ENCODE data around the gene PRUNE2.

The PRUNE2 gene

DNA sequence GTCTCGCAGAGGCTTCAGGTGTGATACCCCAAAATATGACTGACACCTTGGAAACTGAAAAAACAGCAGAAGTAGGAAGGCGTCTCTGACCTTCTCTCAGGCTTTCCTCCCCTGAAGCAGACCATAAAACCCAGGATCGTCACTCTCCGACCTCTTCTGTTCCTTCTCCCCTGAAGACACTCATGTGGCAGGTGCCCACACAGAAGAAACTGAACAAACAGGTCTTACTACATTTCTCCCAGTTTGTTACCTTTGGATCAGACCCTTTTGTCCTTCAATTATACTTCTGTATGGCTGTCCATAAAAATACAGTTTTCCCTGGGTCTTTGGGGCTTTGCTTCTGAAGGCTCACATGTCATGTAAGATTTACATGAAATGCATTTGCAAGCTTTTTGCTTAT is 10.3 kb upstream of the PRUNE2 start:
- no peak overlapping the region for H3K27ac ChIP-seq (replicated peaks)
- peaks cover 8% of the 10 kb centered on the region for H3K27me3 ChIP-seq (ENCODE audit: insufficient read depth, poor library complexity, severe bottlenecking)
- TF ChIP-seq SPI1 (IDR thresholded peaks at IDR 0.05; ENCODE audit: borderline replicate concordance, low read depth) (no peak), POLR2AphosphoS5 (IDR thresholded peaks at IDR 0.05; ENCODE audit: low read depth) (no peak), GABPA (IDR thresholded peaks at IDR 0.05; ENCODE audit: low read depth) (no peak)
- TF ChIP-seq, protein P1, sequence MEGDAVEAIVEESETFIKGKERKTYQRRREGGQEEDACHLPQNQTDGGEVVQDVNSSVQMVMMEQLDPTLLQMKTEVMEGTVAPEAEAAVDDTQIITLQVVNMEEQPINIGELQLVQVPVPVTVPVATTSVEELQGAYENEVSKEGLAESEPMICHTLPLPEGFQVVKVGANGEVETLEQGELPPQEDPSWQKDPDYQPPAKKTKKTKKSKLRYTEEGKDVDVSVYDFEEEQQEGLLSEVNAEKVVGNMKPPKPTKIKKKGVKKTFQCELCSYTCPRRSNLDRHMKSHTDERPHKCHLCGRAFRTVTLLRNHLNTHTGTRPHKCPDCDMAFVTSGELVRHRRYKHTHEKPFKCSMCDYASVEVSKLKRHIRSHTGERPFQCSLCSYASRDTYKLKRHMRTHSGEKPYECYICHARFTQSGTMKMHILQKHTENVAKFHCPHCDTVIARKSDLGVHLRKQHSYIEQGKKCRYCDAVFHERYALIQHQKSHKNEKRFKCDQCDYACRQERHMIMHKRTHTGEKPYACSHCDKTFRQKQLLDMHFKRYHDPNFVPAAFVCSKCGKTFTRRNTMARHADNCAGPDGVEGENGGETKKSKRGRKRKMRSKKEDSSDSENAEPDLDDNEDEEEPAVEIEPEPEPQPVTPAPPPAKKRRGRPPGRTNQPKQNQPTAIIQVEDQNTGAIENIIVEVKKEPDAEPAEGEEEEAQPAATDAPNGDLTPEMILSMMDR (IDR thresholded peaks at IDR 0.05; ENCODE audit: insufficient read depth, low read length), result no peak
- TF ChIP-seq, protein P2, sequence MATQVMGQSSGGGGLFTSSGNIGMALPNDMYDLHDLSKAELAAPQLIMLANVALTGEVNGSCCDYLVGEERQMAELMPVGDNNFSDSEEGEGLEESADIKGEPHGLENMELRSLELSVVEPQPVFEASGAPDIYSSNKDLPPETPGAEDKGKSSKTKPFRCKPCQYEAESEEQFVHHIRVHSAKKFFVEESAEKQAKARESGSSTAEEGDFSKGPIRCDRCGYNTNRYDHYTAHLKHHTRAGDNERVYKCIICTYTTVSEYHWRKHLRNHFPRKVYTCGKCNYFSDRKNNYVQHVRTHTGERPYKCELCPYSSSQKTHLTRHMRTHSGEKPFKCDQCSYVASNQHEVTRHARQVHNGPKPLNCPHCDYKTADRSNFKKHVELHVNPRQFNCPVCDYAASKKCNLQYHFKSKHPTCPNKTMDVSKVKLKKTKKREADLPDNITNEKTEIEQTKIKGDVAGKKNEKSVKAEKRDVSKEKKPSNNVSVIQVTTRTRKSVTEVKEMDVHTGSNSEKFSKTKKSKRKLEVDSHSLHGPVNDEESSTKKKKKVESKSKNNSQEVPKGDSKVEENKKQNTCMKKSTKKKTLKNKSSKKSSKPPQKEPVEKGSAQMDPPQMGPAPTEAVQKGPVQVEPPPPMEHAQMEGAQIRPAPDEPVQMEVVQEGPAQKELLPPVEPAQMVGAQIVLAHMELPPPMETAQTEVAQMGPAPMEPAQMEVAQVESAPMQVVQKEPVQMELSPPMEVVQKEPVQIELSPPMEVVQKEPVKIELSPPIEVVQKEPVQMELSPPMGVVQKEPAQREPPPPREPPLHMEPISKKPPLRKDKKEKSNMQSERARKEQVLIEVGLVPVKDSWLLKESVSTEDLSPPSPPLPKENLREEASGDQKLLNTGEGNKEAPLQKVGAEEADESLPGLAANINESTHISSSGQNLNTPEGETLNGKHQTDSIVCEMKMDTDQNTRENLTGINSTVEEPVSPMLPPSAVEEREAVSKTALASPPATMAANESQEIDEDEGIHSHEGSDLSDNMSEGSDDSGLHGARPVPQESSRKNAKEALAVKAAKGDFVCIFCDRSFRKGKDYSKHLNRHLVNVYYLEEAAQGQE (IDR thresholded peaks at IDR 0.05; ENCODE audit: insufficient replicate concordance, low read depth), result no peak
- no peak for DNase-seq (ENCODE audit: low read depth in 1 of 2, low spot score in 1 of 2)
- no peak overlapping the region for H3K4me3 ChIP-seq (replicated peaks; ENCODE audit: insufficient read depth, low read length)

DNA sequence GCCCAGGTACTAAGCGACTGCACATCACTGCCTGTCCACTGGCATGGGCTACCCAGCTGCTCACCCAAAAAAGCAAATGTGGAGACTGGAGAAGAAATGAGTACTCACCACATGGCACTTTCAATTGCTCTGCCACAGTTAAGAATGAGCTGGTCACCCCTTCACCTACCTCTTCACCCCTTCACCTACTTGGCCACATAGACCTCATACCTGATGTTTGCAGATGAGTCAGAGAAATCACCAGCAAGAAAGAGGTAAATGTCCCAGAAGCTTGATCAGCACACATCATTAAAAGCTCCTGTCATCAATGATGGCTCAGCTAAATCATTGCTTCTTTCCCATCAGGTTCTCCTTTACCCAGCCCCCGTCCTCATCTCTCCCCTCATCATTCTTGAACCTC is 7.6 kb upstream of the PRUNE2 start:
- no peak overlapping the region for H3K27ac ChIP-seq (replicated peaks)

DNA sequence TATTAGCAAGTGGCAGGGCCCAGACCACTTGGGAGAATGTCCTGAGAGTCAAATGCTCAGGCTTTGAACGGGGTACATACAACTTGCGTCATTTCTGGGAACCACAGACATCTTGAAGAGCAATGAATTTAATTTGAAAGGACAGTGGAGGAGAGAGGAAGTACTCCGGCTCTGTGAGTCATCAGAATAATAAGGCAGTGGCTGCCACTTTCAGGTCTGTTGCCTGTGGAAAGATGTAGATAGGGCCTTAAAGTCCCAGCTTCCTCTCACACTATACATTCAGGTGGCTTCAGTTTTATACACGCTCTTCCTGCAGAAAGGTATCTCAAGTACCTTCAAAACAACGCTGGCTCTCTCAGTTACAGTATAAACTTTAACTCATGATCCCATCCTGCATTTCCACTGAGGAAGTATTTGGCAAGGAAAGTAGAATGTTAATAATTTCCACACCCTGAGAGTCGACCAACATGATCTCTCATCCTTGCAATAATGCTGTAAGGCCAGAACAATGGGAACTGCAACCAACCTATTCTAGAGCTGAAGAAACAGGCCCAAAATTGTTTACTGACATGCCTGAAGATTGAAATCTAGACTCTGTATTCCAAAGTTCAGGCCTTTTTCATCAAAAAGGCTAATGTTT is 6.8 kb upstream of the PRUNE2 start:
- peak; percentile 12 to 18 for DNase-seq (ENCODE audit: low read depth in 1 of 2, low spot score in 1 of 2)
- peaks cover 6% of the 10 kb centered on the region for H3K27me3 ChIP-seq (ENCODE audit: insufficient read depth, poor library complexity, severe bottlenecking)
- H3K4me3 ChIP-seq (replicated peaks; ENCODE audit: insufficient read depth, low read length), result no peak overlapping the region
- no peak overlapping the region for H3K27ac ChIP-seq (replicated peaks)
- no peak for TF ChIP-seq POLR2AphosphoS5 (IDR thresholded peaks at IDR 0.05; ENCODE audit: low read depth)
- peak; percentile 69; the same call in 1 of the 2 replicates for TF ChIP-seq SPI1 (IDR thresholded peaks at IDR 0.05; ENCODE audit: borderline replicate concordance, low read depth)

More for the DNA sequence above, 7.6 kb upstream of the PRUNE2 start:
- TF ChIP-seq SPI1 (IDR thresholded peaks at IDR 0.05; ENCODE audit: borderline replicate concordance, low read depth) (no peak), POLR2AphosphoS5 (IDR thresholded peaks at IDR 0.05; ENCODE audit: low read depth) (no peak), GABPA (IDR thresholded peaks at IDR 0.05; ENCODE audit: low read depth) (no peak)
- TF ChIP-seq, protein P2 (IDR thresholded peaks at IDR 0.05; ENCODE audit: insufficient replicate concordance, low read depth), result no peak
- TF ChIP-seq, protein P1 (IDR thresholded peaks at IDR 0.05; ENCODE audit: insufficient read depth, low read length), result no peak
- Histone ChIP-seq H3K4me3 (replicated peaks; ENCODE audit: insufficient read depth, low read length) (no peak overlapping the region), H3K27me3 (ENCODE audit: insufficient read depth, poor library complexity, severe bottlenecking) (peaks cover 8% of the 10 kb centered on the region)
- DNase-seq (ENCODE audit: low read depth in 1 of 2, low spot score in 1 of 2), result no peak

DNA sequence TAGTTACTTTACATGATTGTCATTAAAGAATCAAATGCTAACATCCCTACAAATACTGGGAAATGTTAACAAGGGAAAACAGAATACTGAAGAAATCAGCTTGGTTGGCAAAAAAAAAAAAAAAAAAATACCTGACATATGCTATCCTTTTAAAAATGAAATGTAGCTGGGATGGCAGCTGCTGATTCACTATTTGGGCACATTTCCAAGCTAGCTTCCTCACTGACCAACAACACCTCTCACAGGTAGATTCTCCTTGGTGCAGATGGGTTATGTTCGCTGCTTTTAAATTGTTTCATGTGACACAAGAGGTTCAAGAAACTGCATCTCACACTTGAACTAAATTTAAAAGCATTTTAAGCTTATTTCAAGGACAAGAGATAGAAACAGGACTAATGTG is 6.1 kb upstream of the PRUNE2 start:
- TF ChIP-seq, protein P1 (IDR thresholded peaks at IDR 0.05; ENCODE audit: insufficient read depth, low read length), result no peak
- no peak for TF ChIP-seq POLR2AphosphoS5 (IDR thresholded peaks at IDR 0.05; ENCODE audit: low read depth)
- no peak for TF ChIP-seq SPI1 (IDR thresholded peaks at IDR 0.05; ENCODE audit: borderline replicate concordance, low read depth)
- no peak for TF ChIP-seq GABPA (IDR thresholded peaks at IDR 0.05; ENCODE audit: low read depth)
- TF ChIP-seq, protein P2 (IDR thresholded peaks at IDR 0.05; ENCODE audit: insufficient replicate concordance, low read depth), result no peak
- DNase-seq (ENCODE audit: low read depth in 1 of 2, low spot score in 1 of 2), result no peak
- peaks cover 12% of the 10 kb centered on the region for H3K27me3 ChIP-seq (ENCODE audit: insufficient read depth, poor library complexity, severe bottlenecking)
- H3K27ac ChIP-seq (replicated peaks), result no peak overlapping the region
- H3K4me3 ChIP-seq (replicated peaks; ENCODE audit: insufficient read depth, low read length), result no peak overlapping the region

Measured in HL-60 (cell line).